ENCODE measurements around the gene UNC13B. TPM values are rescaled to one million over a fixed set of nuclear protein-coding genes. Genes with fewer than 3 reads are reported as not detected.

Gene UNC13B
- total and polyA plus RNA-seq, 2 of the 13 experiments (the other 11 are each of a cell fraction or from before 2014, with no cell fraction given): 14.0 to 18.3 TPM

- in situ Hi-C loops (cut with HindIII; ENCODE audit: extremely low pct_ligation_motif_present, low pct_unique_long_range_greater_than_20kb): no loop called here
- ChIA-PET CTCF (ENCODE audit: low intra/inter-chr PET ratio, low total read pairs) (no interaction called here), POLR2A (no interaction called here)
- intact Hi-C loops (cut with micrococcal nuclease; ENCODE audit: unreplicated experiment): no loop called here
- Histone ChIP-seq H2AFZ (ENCODE audit: low read length) (no peak overlapping the region), H3K9ac (ENCODE audit: insufficient read depth, low read depth, low read length) (no peak overlapping the region), H3K36me3 (replicated peaks in 1 of 2; ENCODE audit: control insufficient read depth in 1 of 2, insufficient read depth in 2 of 2, low read length in 2 of 2) (no peaks in the 10 kb centered on the region), H3K4me2 (ENCODE audit: low read depth, low read length) (no peak overlapping the region), H4K20me1 (ENCODE audit: insufficient read depth, low read length) (no peaks in the 10 kb centered on the region), H3K79me2 (ENCODE audit: insufficient read depth, low read length) (no peaks in the 10 kb centered on the region), H3K4me1 (ENCODE audit: insufficient read depth, low read length) (peaks cover 17% of the 10 kb centered on the region; the same call in 1 of the 2 replicates), H3K9me3 (ENCODE audit: low read length) (no peaks in the 10 kb centered on the region), H3K27ac (ENCODE audit: extremely low read length, insufficient read depth, low read length) (no peak overlapping the region), H3K4me3 (replicated peaks in 1 of 3; ENCODE audit: insufficient read depth in 1 of 3, low read depth in 2 of 3, low read length in 3 of 3) (no peak overlapping the region), H3K27me3 (ENCODE audit: control insufficient read depth in 1 of 2, insufficient read depth in 2 of 2, low read length in 2 of 2) (no peaks in the 10 kb centered on the region)
- FAIRE-seq (no peak), ATAC-seq (no peak), DNase-seq (ENCODE audit: low spot score) (no peak)
- WGBS (ENCODE audit: low lambda C conversion rate): 97% methylated on average over 5 of the region's 5 CpGs
- no TSS peak for BruUV-seq (replicated peaks)
- TF ChIP-seq MYPOP (CRISPR knock-in tag; IDR thresholded peaks at IDR 0.05): no peak
- no peak for TF ChIP-seq ZNF768 (CRISPR knock-in tag; IDR thresholded peaks at IDR 0.05)
- no peak for TF ChIP-seq FOXO1 (CRISPR knock-in tag; IDR thresholded peaks at IDR 0.05)
- no peak for TF ChIP-seq ZBTB43 (CRISPR knock-in tag; conservative IDR thresholded peaks at IDR 0.05)
Measured at GRCh38 chr9:35225677-35226076, 63.9 kb downstream of the UNC13B start.

- FAIRE-seq (no peak), DNase-seq (ENCODE audit: low spot score) (no peak), ATAC-seq (no peak)
- H2AFZ ChIP-seq (ENCODE audit: low read length): no peak overlapping the region
- in situ Hi-C loops (cut with HindIII; ENCODE audit: extremely low pct_ligation_motif_present, low pct_unique_long_range_greater_than_20kb): no loop called here
- no peaks in the 10 kb centered on the region for H3K36me3 ChIP-seq (replicated peaks in 1 of 2; ENCODE audit: control insufficient read depth in 1 of 2, insufficient read depth in 2 of 2, low read length in 2 of 2)
- no peak overlapping the region for H3K4me3 ChIP-seq (replicated peaks in 1 of 3; ENCODE audit: insufficient read depth in 1 of 3, low read depth in 2 of 3, low read length in 3 of 3)
- H3K9me3 ChIP-seq (ENCODE audit: low read length): no peaks in the 10 kb centered on the region
- ChIA-PET CTCF (ENCODE audit: low intra/inter-chr PET ratio, low total read pairs) (no interaction called here), POLR2A (interaction anchor here (1.3 kb wide), 1 partner anchor 65 kb away, joined by 3 read pairs; the partner anchor contains the start of gene UNC13B)
- no peak overlapping the region for H3K27ac ChIP-seq (ENCODE audit: extremely low read length, insufficient read depth, low read length)
- H3K27me3 ChIP-seq (ENCODE audit: control insufficient read depth in 1 of 2, insufficient read depth in 2 of 2, low read length in 2 of 2): no peaks in the 10 kb centered on the region
- H3K4me1 ChIP-seq (ENCODE audit: insufficient read depth, low read length): peaks cover 17% of the 10 kb centered on the region; the same call in 1 of the 2 replicates
- no peaks in the 10 kb centered on the region for H4K20me1 ChIP-seq (ENCODE audit: insufficient read depth, low read length)
- no peak overlapping the region for H3K9ac ChIP-seq (ENCODE audit: insufficient read depth, low read depth, low read length)
- TF ChIP-seq ZNF253 (CRISPR knock-in tag; IDR thresholded peaks at IDR 0.05; ENCODE audit: borderline replicate concordance) (no peak), ZNF274 (CRISPR knock-in tag; IDR thresholded peaks at IDR 0.05) (no peak), CREB1 (IDR thresholded peaks at IDR 0.05) (no peak), CREB1 (CRISPR knock-in tag; IDR thresholded peaks at IDR 0.05) (no peak), ATF7 (IDR thresholded peaks at IDR 0.05) (no peak), ATF7 (CRISPR knock-in tag; IDR thresholded peaks at IDR 0.05) (no peak), SMAD9 (CRISPR knock-in tag; IDR thresholded peaks at IDR 0.05) (no peak), ZNF232 (CRISPR knock-in tag; IDR thresholded peaks at IDR 0.05; ENCODE audit: borderline replicate concordance) (no peak), ZNF350 (CRISPR knock-in tag; IDR thresholded peaks at IDR 0.05; ENCODE audit: borderline replicate concordance, low read depth) (no peak), SALL2 (CRISPR knock-in tag; IDR thresholded peaks at IDR 0.05) (no peak)
- no TSS peak for BruUV-seq (replicated peaks)
- no peaks in the 10 kb centered on the region for H3K79me2 ChIP-seq (ENCODE audit: insufficient read depth, low read length)
- no peak overlapping the region for H3K4me2 ChIP-seq (ENCODE audit: low read depth, low read length)
- WGBS (ENCODE audit: low lambda C conversion rate): 97% methylated on average over 3 of the region's 3 CpGs
- intact Hi-C loops (cut with micrococcal nuclease; ENCODE audit: unreplicated experiment): no loop called here
Measured at GRCh38 chr9:35226651-35227050, 64.8 kb downstream of the UNC13B start.
